BE2C (cell line): Measurements from ENCODE around the gene CLCN2.

Experiments used
- DNase-seq: peaks from one replicate; pipeline ENCODE4 v3.0.0-alpha.2; 2020
- H3K27me3 ChIP-seq: fragments of 250-450 bp; sonication (Bioruptor Pico); 2 replicates; pipeline ENCODE4 v1.5.1; 2020; ENCODE audit warnings: mild to moderate bottlenecking
- H3K36me3 ChIP-seq: fragments of 250-450 bp; sonication (Bioruptor Pico); 2 replicates; pipeline ENCODE4 v1.5.1; 2020; ENCODE audit warnings: mild to moderate bottlenecking
- H3K4me1 ChIP-seq: fragments of 250-450 bp; sonication (Bioruptor Pico); 2 replicates; pipeline ENCODE4 v1.5.1; 2020
- H3K4me3 ChIP-seq: 2 replicates; pipeline ENCODE4 v1.5.1; 2011; ENCODE audit warnings: low read depth, low read length
- H3K9me3 ChIP-seq: fragments of 250-450 bp; sonication (Bioruptor Pico); 2 replicates; pipeline ENCODE4 v1.5.1; 2020
- TF ChIP-seq, protein P1 (sequence below): IDR thresholded peaks from 2 replicates; pipeline ENCODE4 v1.5.1; 2012; ENCODE audit warnings: mild to moderate bottlenecking, low read depth, low read length

Gene CLCN2

DNA sequence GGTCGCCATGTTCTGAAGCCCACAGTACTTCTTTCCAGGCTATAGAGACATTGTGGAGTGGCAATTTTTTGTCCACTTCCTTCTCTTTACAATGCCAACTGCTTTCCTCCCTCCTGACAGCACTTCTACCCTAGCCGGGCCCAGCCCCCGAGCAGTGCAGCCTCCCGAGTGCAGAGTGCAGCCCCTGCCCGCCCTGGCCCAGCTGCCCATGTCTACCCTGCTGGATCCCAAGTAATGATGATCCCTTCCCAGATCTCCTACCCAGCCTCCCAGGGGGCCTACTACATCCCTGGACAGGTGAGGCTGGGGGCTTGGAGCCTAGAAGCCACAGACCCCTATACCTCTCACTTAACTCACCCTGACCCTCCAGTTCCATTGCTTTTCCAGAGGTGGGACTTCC, 44.2 kb downstream of the CLCN2 start:
- TF ChIP-seq, protein P1, sequence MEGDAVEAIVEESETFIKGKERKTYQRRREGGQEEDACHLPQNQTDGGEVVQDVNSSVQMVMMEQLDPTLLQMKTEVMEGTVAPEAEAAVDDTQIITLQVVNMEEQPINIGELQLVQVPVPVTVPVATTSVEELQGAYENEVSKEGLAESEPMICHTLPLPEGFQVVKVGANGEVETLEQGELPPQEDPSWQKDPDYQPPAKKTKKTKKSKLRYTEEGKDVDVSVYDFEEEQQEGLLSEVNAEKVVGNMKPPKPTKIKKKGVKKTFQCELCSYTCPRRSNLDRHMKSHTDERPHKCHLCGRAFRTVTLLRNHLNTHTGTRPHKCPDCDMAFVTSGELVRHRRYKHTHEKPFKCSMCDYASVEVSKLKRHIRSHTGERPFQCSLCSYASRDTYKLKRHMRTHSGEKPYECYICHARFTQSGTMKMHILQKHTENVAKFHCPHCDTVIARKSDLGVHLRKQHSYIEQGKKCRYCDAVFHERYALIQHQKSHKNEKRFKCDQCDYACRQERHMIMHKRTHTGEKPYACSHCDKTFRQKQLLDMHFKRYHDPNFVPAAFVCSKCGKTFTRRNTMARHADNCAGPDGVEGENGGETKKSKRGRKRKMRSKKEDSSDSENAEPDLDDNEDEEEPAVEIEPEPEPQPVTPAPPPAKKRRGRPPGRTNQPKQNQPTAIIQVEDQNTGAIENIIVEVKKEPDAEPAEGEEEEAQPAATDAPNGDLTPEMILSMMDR = no peak
- H3K9me3 ChIP-seq = no peaks in the 10 kb centered on the region
- peaks cover 19% of the 10 kb centered on the region for H3K4me1 ChIP-seq
- H3K27me3 ChIP-seq = no peaks in the 10 kb centered on the region
- no peak overlapping the region; the same call in 1 of the 2 replicates for H3K4me3 ChIP-seq
- no peak for DNase-seq
- H3K36me3 ChIP-seq = peaks cover 68% of the 10 kb centered on the region

DNA sequence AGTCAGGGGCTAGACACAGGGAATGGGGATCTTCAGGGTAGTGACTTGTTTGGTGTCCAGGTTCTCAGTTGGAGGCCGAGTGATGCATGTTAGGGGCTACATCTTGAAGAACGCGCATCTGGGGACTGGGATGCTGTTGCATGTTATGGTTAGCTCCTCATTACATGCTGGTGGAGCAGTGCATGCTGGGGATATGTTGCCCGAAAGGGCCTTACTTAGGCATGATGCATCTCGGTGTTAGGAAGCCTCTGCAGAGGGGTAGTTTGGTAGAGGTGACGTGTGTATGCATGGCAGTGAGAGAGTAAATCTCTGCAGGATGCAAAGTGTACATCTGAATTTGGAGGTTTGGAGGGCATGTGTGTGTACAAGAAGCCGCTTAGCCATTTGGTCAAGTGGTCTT, 44.6 kb downstream of the CLCN2 start:
- H3K4me1 ChIP-seq = peaks cover 19% of the 10 kb centered on the region
- no peak for DNase-seq
- peak overlapping the region; percentile 92 for H3K4me3 ChIP-seq
- TF ChIP-seq, protein P1 = no peak
- H3K27me3 ChIP-seq = no peaks in the 10 kb centered on the region
- no peaks in the 10 kb centered on the region for H3K9me3 ChIP-seq
- H3K36me3 ChIP-seq = peaks cover 64% of the 10 kb centered on the region

DNA sequence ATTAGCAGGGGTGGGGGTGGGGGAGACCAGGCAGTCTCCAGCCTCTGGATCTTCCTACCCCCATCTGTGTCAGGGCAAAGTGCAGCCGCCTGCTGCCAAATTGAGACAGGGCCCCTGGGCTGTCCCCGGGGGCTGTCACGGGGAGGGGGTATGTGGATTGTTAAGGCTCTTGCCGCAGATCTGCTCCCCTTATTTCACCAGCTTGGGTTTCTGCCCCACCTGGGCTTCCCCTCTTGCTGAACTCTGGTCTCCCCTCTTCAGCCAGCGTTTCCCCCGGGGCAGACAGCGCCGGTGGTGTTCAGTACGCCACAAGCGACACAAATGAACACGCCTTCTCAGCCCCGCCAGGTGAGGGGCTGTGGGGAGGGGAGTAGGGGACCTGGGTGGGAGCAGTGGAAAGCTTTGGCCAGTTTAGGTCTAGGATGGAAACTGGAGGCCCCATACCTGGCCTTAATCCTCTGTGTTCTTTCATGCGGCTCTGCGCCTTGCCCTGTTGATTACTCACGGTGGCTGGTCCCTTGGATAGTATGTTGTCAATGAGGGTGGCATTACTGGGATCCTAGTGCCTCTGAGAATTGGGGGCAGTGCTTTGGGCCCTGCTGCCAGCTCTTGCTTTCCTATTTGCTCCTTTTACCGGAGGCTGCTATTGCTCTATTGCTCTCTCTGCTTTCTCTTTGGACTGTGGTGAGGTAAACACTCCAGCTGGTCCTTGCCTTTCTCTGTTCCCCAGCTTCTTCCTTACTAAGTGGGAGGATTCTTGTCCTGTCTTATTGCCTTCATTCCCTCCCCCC, 45.3 kb downstream of the CLCN2 start:
- H3K4me1 ChIP-seq = peaks cover 19% of the 10 kb centered on the region
- peaks cover 57% of the 10 kb centered on the region for H3K36me3 ChIP-seq
- no peak for DNase-seq

DNA sequence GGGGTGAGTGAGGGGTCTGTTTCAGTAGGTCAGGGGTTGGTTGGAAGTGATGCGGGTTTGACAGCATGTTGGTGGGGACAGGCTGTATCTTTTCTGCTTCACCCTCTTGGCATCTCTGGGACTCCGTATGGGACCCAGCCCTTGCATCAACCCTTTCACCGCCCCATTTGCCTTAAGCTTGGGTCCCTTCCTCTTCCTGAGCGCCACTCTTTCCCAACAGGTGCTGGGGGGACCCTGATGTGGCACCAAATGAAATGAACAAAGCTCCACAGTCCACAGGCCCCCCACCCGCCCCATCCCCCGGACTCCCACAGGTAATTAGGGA, 45.9 kb downstream of the CLCN2 start:
- peaks cover 51% of the 10 kb centered on the region for H3K36me3 ChIP-seq
- H3K4me1 ChIP-seq = peaks cover 19% of the 10 kb centered on the region
- no peak for DNase-seq

More for the DNA sequence above, 45.3 kb downstream of the CLCN2 start:
- Histone ChIP-seq H3K4me3 (peak overlapping the region; percentile 92), H3K27me3 (no peaks in the 10 kb centered on the region), H3K9me3 (no peaks in the 10 kb centered on the region)
- TF ChIP-seq, protein P1 = no peak

DNA sequence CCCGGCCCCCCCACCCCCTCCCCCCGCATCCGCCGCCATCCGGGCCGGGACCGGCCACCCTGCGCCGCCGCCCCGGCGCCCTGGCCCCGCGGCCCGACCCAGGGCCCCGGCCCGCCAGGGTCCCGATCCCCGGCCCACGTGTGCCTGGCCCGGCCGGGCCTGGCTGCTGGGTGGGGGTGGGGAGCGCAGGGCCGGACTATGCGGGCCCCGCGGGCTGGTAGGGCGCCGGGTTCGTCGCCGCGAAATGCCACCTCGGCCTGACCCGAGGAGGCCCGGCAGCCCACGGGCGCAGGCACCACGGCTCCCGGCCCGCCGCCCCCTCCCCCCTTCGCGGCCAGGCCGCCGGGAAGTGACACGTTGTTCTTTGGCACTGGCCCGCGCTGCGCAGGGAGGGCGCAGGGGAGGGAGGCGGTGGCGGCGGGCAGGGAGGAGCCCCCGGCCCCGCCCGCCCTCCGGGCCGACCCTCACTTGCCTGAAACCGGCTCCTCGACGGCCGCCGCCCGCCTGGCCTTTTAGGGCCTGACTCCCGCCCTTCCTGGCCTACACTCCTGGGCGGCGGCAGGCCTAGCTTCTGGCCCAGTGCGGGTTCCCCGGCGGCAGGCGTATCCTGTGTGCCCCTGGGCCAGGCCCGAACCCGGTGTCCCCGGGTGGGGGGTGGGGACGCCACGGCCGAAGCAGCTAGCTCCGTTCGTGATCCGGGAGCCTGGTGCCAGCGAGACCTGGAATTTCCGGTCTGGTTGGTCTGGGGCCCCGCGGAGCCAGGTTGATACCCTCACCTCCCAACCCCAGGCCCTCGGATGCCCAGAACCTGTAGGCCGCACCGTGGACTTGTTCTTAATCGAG, 46.5 kb downstream of the CLCN2 start:
- DNase-seq = peak; percentile 76
- H3K4me3 ChIP-seq = peak overlapping the region; percentile 92
- H3K36me3 ChIP-seq = peaks cover 47% of the 10 kb centered on the region
- peaks cover 19% of the 10 kb centered on the region for H3K4me1 ChIP-seq
- no peaks in the 10 kb centered on the region for H3K9me3 ChIP-seq
- TF ChIP-seq, protein P1 = no peak
- no peaks in the 10 kb centered on the region for H3K27me3 ChIP-seq

More for the DNA sequence above, 45.9 kb downstream of the CLCN2 start:
- TF ChIP-seq, protein P1 = no peak
- Histone ChIP-seq H3K27me3 (no peaks in the 10 kb centered on the region), H3K4me3 (peak overlapping the region; percentile 92), H3K9me3 (no peaks in the 10 kb centered on the region)

DNA sequence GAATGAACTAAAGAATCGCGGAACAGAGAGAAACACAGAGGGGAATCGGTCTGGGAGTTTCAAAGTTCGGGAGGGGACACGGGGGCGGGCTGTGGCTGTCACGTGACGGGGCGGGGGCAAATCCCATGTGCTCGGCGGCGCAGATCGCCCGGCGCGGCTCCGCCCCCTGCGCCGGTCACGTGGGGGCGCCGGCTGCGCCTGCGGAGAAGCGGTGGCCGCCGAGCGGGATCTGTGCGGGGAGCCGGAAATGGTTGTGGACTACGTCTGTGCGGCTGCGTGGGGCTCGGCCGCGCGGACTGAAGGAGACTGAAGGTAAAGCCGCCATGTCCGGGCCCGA, 47.1 kb downstream of the CLCN2 start, which contains the start of gene EIF4G1:
Gene EIF4G1, plus strand, starts transcription at position 244 of the 337 bp plus-strand sequence. CDS start 1,191 bp downstream, outside the sequence.
- H3K4me1 ChIP-seq = peaks cover 14% of the 10 kb centered on the region
- H3K9me3 ChIP-seq = no peaks in the 10 kb centered on the region
- TF ChIP-seq, protein P1 = no peak
- no peaks in the 10 kb centered on the region for H3K27me3 ChIP-seq
- peak; percentile 96 for DNase-seq
- peak within 1 kb of the TSS; percentile 92 for H3K4me3 ChIP-seq
- peaks cover 43% of the 10 kb centered on the region for H3K36me3 ChIP-seq
